GM12865 (cell line): ENCODE data around the gene CDHR3.

ENCODE experiments used
- DNase-seq: peaks from one replicate; pipeline ENCODE4 v3.0.0; 2010; ENCODE audit warnings: low read depth
- H3K4me3 ChIP-seq: 2 replicates; pipeline ENCODE4 v1.5.1; 2011; ENCODE audit warnings: mild to moderate bottlenecking, low read depth, low read length, control low read depth
- CTCF ChIP-seq: IDR thresholded peaks from 2 replicates; pipeline ENCODE4 v1.5.1; 2011; ENCODE audit warnings: low read length, control low read depth, low read depth, inconsistent platforms; ENCODE audit not compliant: insufficient read depth; ENCODE audit errors: missing control alignments

The CDHR3 gene

GRCh38 chr7:106080300-106080987, 117.4 kb downstream of the CDHR3 start:
- TF ChIP-seq CTCF, result no peak
- H3K4me3 ChIP-seq, result no peak overlapping the region
- no peak for DNase-seq

- DNase-seq, result no peak
- no peak for TF ChIP-seq CTCF
- H3K4me3 ChIP-seq, result no peak overlapping the region
Observed at GRCh38 chr7:106082087-106082854, 119.2 kb downstream of the CDHR3 start.
